KOPT-K1 (cell line): ENCODE data around the gene LPIN2.

Experiments
- H3K27ac ChIP-seq: fragments of 200-600 bp; sonication (generic); 2 replicates; pipeline ENCODE4 v1.5.1; 2016; ENCODE audit warnings: antibody characterized with exemption, mild to moderate bottlenecking, low read depth, low read length; ENCODE audit not compliant: poor library complexity, severe bottlenecking
- H3K36me3 ChIP-seq: fragments of 200-600 bp; sonication (generic); 2 replicates; pipeline ENCODE4 v1.5.1; 2017; ENCODE audit warnings: antibody characterized with exemption, mild to moderate bottlenecking, low read length, moderate library complexity; ENCODE audit not compliant: insufficient read depth
- H3K9me3 ChIP-seq: fragments of 200-600 bp; sonication (generic); 2 replicates; pipeline ENCODE4 v1.5.1; 2017; ENCODE audit warnings: antibody characterized with exemption, low read length, mild to moderate bottlenecking; ENCODE audit not compliant: insufficient read depth, poor library complexity, severe bottlenecking

Gene LPIN2

GRCh38 chr18:2982452-2983269 lies 30.3 kb downstream of the LPIN2 start:
- Histone ChIP-seq H3K27ac (peak overlapping the region; percentile 64), H3K9me3 (no peaks in the 10 kb centered on the region), H3K36me3 (no peaks in the 10 kb centered on the region)

GRCh38 chr18:2982022-2982421 lies 30.9 kb downstream of the LPIN2 start:
- no peaks in the 10 kb centered on the region for H3K36me3 ChIP-seq
- H3K27ac ChIP-seq: peak overlapping the region; percentile 64

DNA sequence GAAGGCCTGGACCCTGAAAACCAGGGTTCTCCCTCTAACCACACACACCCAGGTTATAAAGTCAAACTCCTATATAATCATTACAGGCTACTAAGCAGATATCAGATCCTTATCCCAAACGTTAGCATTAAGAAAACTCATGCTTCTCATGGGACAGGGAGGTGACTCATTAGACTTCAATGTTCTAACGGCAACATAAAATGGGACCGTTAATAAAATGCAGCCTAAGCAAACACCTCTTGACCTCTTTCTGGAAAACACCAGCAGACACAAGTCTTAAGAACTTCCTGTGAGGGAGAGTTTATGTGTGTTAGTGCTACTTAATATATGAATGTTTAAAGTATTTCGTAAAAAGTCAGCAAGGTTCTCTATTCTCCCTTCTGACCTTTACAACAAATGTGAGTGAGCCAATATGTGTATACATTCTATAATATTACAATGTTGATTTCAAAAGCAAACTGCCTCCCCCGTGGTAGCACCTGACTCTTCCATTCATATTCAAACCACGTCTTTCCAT lies 31.7 kb downstream of the LPIN2 start:
- Histone ChIP-seq H3K36me3 (no peaks in the 10 kb centered on the region), H3K27ac (peak overlapping the region; percentile 64), H3K9me3 (no peaks in the 10 kb centered on the region)

More at GRCh38 chr18:2982022-2982421, 30.9 kb downstream of the LPIN2 start:
- H3K9me3 ChIP-seq: no peaks in the 10 kb centered on the region

DNA sequence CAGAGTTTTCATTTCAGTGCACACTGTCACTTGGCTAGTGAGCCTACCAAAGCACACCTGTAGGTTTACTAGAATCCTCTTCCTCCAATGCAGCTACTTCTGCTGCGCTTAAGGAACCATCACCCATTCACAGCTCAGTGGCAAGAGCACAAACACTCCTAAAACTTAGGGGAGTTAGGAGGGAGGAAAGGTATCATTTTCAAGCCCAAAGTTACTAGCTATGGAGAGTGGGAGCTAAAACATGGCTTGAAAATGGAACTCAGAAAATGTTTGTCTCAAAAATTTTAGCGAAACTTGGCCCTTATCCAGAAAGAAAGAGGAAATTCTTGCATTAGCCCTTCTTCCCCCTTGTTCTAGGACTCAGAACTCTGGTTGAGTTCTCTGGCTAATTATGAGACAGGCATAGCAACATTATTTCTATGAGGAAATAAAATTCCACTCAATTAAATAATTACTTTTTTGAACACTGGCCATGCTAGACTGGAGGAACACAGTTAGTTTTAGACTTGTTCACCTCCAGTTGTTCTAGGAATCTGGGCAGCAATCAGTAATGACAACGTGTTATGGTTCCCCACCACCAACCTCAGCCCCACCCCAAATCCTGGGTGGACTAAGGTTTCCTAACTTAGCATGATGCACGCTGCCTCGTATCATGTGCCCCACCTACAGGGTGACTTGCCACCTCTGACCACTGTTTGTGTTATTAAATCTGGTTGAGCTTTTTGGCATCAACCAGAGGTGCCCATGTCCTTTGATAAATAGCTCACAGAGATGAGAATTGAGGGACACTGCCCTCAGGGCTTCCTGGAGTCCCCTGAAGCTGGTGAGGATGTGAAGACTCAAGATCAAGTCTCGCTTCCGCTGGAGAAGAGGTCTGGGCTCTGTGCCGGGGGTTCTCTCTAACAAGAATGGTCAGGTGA lies 32.8 kb downstream of the LPIN2 start:
- Histone ChIP-seq H3K27ac (peak overlapping the region; percentile 64), H3K36me3 (no peaks in the 10 kb centered on the region), H3K9me3 (no peaks in the 10 kb centered on the region)

DNA sequence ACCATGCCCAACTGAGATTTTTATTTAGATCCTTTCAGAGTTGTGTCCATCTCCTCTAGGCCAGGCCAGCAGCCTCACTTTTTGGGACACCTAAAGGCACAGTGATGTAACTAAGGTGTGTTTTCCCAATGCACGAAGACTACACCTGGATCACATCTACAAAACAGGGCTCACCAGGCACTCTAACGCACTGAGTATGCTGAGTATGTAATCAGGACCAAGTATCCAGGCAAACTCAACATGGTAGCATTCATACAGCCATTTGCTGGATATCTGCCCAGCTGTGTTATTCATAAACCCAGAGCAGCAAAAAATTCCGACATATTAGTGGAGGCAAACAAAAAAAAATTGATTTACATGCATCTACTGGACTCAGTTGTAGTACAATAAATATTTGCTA lies 33.8 kb downstream of the LPIN2 start:
- Histone ChIP-seq H3K36me3 (no peaks in the 10 kb centered on the region), H3K27ac (peak overlapping the region; percentile 46), H3K9me3 (no peaks in the 10 kb centered on the region)

- Histone ChIP-seq H3K27ac (peak overlapping the region; percentile 46), H3K36me3 (no peaks in the 10 kb centered on the region), H3K9me3 (no peaks in the 10 kb centered on the region)
Measured at GRCh38 chr18:2978661-2979106, 34.3 kb downstream of the LPIN2 start.

DNA sequence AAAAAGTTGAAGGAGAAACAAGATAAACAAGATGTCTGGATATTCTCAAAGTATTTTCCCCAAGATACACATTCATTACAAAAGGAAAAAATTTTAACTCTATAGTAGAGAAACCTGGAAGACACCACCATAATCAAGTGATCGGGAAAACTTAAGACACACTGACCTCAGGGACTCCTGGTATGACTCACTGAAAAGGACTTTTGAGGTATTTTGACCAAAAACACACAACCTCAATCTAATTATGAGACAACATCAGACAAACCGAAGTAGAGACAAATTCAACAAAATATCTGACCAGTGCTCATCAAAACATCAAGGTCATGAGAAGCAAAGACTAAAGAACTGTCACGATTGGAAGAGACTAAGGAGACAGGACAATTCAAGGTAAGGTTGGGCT lies 34.7 kb downstream of the LPIN2 start:
- Histone ChIP-seq H3K36me3 (no peaks in the 10 kb centered on the region), H3K9me3 (no peaks in the 10 kb centered on the region), H3K27ac (peak overlapping the region; percentile 46)

DNA sequence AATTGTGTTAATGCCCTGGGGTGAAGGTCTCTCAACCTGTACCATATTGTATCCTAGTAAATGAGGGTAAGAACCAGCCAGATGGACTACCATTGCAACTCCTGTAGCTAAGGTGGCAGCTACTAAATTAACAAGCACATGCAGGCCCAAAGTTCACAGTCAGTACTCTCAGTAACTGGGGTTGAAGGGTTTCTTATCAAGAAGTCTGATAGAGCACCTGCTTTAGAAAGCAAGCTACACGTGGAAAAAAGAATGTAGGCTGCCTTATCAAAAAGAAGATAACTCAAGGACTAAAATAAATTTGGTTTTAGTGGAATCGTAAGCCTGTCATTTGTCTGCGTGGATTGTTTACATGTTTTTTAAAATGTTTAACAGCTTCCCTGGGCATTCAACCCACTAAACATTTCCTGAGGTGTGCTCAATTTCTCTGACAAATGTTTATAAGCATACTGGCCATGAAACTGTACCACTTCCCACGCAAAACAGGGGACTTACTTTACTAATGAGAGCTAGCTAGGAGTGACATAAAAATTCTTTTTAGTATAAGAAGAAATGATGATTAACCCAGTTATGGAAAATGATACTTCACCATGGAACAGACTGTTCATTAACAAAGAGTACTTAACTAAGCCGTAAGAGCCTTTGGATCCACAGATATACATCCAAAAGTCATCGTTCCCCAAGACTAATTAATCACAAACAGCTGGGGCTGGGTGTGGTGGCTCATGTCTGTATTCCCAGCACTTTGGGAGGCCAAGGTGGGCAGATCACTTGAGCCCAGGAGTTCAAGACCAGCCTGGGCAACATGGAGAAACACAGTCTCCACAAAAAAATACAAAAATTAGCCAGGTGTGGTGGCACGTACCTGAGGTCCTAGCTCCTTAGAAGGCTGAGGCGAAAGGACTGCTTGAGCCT lies 36.5 kb downstream of the LPIN2 start:
- no peaks in the 10 kb centered on the region for H3K36me3 ChIP-seq
- no peaks in the 10 kb centered on the region for H3K9me3 ChIP-seq
- no peak overlapping the region for H3K27ac ChIP-seq

- H3K9me3 ChIP-seq: no peaks in the 10 kb centered on the region
- no peak overlapping the region for H3K27ac ChIP-seq
- no peaks in the 10 kb centered on the region for H3K36me3 ChIP-seq
Measured at GRCh38 chr18:2974731-2975130, 38.2 kb downstream of the LPIN2 start.

GRCh38 chr18:2971741-2972552 lies 41.0 kb downstream of the LPIN2 start:
- Histone ChIP-seq H3K36me3 (no peaks in the 10 kb centered on the region), H3K27ac (peak overlapping the region; percentile 31), H3K9me3 (no peaks in the 10 kb centered on the region)

- Histone ChIP-seq H3K27ac (peak overlapping the region; percentile 31), H3K9me3 (no peaks in the 10 kb centered on the region), H3K36me3 (no peaks in the 10 kb centered on the region)
Measured at GRCh38 chr18:2970772-2971659, 41.9 kb downstream of the LPIN2 start.

GRCh38 chr18:2970344-2970743 lies 42.6 kb downstream of the LPIN2 start:
- H3K9me3 ChIP-seq: no peaks in the 10 kb centered on the region
- H3K27ac ChIP-seq: no peak overlapping the region

DNA sequence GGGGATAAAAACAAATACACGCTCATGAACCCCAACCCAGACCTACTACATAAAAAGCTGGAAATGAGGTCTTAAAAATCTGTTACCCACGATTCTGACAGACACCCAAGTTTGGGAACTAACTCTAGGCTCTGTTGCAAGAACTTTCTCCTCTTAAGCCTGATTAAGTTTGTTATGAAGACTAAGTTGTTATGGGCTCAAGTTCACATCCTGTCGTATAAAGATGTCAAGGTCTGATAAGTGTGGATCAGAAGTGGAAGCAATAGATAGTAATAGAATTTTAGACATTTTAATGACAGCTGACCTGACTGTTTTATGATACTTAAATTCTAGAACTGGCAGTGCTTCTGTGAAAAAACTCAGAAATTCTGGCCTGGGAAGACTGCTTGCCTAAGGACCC lies 43.2 kb downstream of the LPIN2 start:
- Histone ChIP-seq H3K36me3 (no peaks in the 10 kb centered on the region), H3K27ac (no peak overlapping the region), H3K9me3 (no peaks in the 10 kb centered on the region)

More at GRCh38 chr18:2970344-2970743, 42.6 kb downstream of the LPIN2 start:
- H3K36me3 ChIP-seq: no peaks in the 10 kb centered on the region
